Retinal pigment epithelial cell (primary cell): Measurements from ENCODE around the gene TEFM.

ENCODE experiments used
- DNase-seq: peaks from one replicate; pipeline ENCODE4 v3.0.0-alpha.2; 2010; ENCODE audit warnings: low read depth
- H3K4me3 ChIP-seq: 2 replicates; pipeline ENCODE4 v1.5.1; 2011; ENCODE audit warnings: mild to moderate bottlenecking, low read length, control low read depth, moderate library complexity
- TF ChIP-seq, protein P1 (sequence below): conservative IDR thresholded peaks from 2 replicates; pipeline ENCODE4 v1.5.1; 2011; ENCODE audit warnings: low read depth, low read length, control low read depth, inconsistent platforms

The TEFM gene

DNA sequence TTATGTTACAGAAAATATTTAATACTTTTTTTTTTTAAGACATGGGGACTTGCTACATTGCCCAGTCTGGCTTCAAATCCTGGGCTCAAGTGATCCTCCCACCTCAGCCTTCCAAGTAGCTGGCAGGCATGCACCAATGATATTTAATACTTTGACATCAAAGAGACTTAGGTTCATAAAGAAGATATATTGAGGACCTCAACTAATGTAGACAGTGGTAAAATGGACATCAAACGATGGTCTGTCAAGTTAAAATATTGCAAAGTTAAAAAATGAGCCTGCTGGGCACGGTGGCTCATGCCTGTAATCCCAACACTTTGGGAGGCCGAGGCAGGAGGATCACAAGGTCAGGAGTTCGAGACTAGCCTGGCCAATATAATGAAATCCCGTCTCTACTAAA is 8.7 kb downstream of the TEFM start:
- DNase-seq = no peak
- TF ChIP-seq, protein P1, sequence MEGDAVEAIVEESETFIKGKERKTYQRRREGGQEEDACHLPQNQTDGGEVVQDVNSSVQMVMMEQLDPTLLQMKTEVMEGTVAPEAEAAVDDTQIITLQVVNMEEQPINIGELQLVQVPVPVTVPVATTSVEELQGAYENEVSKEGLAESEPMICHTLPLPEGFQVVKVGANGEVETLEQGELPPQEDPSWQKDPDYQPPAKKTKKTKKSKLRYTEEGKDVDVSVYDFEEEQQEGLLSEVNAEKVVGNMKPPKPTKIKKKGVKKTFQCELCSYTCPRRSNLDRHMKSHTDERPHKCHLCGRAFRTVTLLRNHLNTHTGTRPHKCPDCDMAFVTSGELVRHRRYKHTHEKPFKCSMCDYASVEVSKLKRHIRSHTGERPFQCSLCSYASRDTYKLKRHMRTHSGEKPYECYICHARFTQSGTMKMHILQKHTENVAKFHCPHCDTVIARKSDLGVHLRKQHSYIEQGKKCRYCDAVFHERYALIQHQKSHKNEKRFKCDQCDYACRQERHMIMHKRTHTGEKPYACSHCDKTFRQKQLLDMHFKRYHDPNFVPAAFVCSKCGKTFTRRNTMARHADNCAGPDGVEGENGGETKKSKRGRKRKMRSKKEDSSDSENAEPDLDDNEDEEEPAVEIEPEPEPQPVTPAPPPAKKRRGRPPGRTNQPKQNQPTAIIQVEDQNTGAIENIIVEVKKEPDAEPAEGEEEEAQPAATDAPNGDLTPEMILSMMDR = no peak
- no peak overlapping the region for H3K4me3 ChIP-seq

DNA sequence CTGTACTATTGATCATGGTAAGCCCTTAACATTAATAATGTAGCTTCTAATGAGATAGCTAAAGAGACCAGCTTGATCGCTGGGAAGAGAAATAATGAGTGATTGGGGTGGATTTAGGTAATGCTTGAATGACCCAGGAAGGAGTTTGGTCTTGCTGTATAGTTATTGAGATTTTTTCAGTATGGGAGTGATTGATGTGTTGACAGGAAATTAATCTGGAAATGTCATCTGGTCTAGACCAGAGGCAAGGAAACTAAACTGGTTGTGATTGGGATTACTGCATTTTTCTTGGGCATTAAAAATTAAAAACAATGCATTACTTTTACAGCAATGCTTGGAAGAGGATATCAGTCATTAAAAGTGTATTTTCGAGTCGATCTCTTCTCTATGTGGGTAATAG is 11.8 kb downstream of the TEFM start:
- no peak overlapping the region for H3K4me3 ChIP-seq
- DNase-seq = no peak
- TF ChIP-seq, protein P1 = no peak

DNA sequence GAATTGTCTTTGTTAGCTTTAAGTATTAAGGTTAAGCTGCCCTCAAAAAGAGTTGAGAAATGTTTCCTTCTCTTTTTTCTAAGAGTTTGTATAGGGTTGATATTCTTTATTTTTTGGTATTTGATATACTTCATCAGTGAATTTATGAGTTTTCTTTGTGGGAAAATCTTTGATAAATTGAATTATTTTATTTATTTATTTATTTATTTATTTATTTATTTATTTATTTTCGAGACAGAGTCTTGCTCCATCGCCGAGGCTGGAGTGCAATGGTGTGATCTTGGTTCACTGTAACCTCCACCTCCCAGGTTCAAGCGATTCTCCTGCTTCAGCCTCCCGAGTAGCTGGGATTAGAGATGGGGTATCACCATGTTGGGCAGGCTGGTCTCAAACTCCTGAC is 19.9 kb downstream of the TEFM start:
- no peak for DNase-seq
- TF ChIP-seq, protein P1 = no peak

DNA sequence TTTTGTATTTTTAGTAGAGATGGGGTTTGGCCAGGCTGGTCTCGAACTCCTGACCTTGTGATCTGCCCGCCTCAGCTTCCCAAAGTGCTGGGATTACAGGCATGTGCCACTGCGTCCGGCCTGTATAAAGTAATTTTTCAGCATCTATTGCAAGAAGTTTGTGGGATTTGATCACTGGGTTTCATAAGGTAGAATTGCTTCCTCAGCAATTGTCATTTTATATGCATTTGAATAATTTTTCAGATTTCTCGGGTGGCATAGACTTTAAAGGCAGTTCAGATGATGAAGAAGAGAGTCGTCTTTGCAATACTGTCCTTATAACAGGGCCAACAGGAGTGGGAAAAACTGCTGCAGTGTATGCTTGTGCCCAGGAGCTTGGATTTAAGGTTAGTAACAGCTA is 37.0 kb downstream of the TEFM start:
- DNase-seq = no peak

More for the DNA sequence above, 19.9 kb downstream of the TEFM start:
- H3K4me3 ChIP-seq = no peak overlapping the region

DNA sequence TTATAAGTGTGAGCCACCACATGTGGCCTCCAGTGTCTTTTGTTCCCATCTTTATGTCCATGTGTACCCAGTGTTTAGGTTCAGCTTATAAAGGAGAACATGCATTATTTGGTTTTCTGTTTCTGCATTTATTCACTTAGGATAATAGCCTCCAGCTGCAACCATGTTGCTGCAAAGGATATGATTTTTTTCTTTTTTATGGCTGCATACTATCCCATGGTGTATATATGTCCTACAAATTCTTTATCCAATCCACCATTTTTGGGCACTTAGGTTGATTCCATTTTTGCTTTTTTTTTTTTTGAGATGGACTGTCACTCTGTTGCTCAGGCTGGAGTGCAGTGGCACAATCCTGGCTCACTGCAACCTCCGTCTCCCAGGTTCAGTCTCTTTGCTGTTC is 41.4 kb downstream of the TEFM start:
- no peak overlapping the region for H3K4me3 ChIP-seq
- TF ChIP-seq, protein P1 = no peak

More for the DNA sequence above, 37.0 kb downstream of the TEFM start:
- H3K4me3 ChIP-seq = no peak overlapping the region
- TF ChIP-seq, protein P1 = no peak

DNA sequence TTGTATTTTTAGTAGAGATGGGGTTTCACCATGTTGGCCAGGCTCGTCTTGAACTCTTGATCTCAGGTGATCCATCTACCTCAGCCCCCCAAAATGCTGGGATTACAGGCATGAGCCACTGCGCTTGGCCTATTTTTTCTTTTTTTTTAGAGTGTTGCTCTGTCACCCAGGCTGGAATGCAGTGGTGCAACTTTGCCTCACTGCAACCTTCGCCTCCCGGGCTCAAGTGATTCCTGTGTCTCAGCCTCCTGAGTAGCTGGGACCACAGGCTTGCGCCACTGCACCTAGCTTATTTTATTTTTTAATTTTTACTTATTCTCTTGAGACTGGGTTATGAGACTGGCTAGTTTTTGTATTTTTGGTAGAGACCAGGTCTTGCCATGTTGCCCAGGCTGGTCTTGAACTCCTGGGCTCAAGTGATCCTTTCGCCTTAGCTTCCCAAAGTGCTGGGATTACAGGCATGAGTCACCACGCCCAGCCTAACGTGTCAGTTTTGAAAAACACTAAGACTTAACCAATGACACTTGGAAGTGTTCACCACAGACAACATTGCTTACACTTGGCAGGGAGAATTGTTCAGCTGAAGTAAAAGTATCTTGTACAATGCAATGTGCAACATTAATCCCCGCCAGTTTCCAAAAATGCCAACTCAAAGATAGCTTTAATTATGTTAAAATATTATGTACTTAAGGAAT is 47.3 kb downstream of the TEFM start:
- peak; percentile 0 for DNase-seq
- TF ChIP-seq, protein P1 = no peak
- H3K4me3 ChIP-seq = no peak overlapping the region

More for the DNA sequence above, 41.4 kb downstream of the TEFM start:
- no peak for DNase-seq

DNA sequence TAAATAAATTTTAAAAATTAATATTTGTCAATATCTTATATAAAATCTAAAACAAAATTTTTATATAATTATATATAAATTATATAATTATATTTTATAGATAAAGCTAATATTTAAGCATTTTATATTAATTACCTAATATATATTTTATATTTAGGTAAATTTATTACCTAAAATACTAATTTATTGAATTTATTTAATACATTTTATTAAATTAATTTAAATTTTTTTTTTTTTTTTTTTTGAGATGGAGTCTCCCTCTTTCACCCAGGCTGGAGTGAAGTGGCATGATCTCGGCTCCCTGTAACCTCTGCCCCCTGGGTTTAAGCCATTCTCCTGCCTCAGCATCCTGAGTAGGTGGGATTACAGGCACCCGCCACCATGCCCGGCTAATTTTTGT is 51.9 kb downstream of the TEFM start:
- H3K4me3 ChIP-seq = no peak overlapping the region
- TF ChIP-seq, protein P1 = no peak
- DNase-seq = no peak
